Measurements from ENCODE around the gene ZFHX3. TPM values are rescaled to one million over a fixed set of nuclear protein-coding genes. Genes with fewer than 3 reads are reported as not detected.

The ZFHX3 gene
- total and polyA plus RNA-seq, 2 of the 8 experiments (the other 6 are each of a cell fraction or from before 2014, with no cell fraction given), result 0.08 to 0.99 TPM

GRCh38 chr16:72808754-72809153, 239.2 kb downstream of the ZFHX3 start:
- Histone ChIP-seq H2BK120ac (replicated peaks; ENCODE audit: low read depth, low read length) (no peak overlapping the region), H3K4ac (replicated peaks; ENCODE audit: insufficient read length, low read depth, low read length) (no peak overlapping the region), H3K9ac (replicated peaks in 1 of 4; ENCODE audit: extremely low read depth in 1 of 4, low read depth in 3 of 4, low read length in 3 of 4) (no peak overlapping the region), H3K79me2 (ENCODE audit: control insufficient read depth in 1 of 2, insufficient read depth in 2 of 2, low read length in 2 of 2) (no peaks in the 10 kb centered on the region), H2BK15ac (ENCODE audit: low read length) (no peak overlapping the region), H3K23ac (ENCODE audit: insufficient read length) (no peak overlapping the region), H3K56ac (replicated peaks; ENCODE audit: insufficient read length, low read depth, low read length) (no peak overlapping the region), H3K27ac (ENCODE audit: low read depth, low read length) (no peak overlapping the region), H3K27me3 (replicated peaks in 1 of 4; ENCODE audit: control insufficient read depth in 3 of 4, extremely low read depth in 1 of 4, insufficient read depth in 3 of 4, low read length in 3 of 4) (no peaks in the 10 kb centered on the region), H4K5ac (ENCODE audit: insufficient read length, low read depth, low read length) (no peak overlapping the region), H3K18ac (ENCODE audit: extremely low read depth, low read length) (no peak overlapping the region), H3K9me3 (ENCODE audit: insufficient read depth in 2 of 2, low read depth in 1 of 2, low read length in 1 of 2) (no peaks in the 10 kb centered on the region), H2AFZ (ENCODE audit: low read length) (no peak overlapping the region), H4K91ac (replicated peaks; ENCODE audit: insufficient read length, low read length) (no peak overlapping the region), H3K4me2 (ENCODE audit: insufficient read depth in 1 of 2, low read depth in 2 of 2, low read length in 2 of 2) (no peak overlapping the region), H3K79me1 (ENCODE audit: low read depth, low read length) (no peaks in the 10 kb centered on the region), H2BK12ac (ENCODE audit: low read depth, low read length) (no peak overlapping the region), H3K4me1 (replicated peaks in 1 of 4; ENCODE audit: control insufficient read depth in 3 of 4, insufficient read depth in 4 of 4, low read length in 3 of 4) (peaks cover 0 to 5% (median 2%) of the 10 kb centered on the region in 4 experiments; a peak in 3 of 7 replicates), H4K20me1 (replicated peaks in 1 of 2; ENCODE audit: control insufficient read depth in 1 of 2, insufficient read depth in 2 of 2, low read length in 2 of 2) (peaks cover 0 to 2% of the 10 kb centered on the region in 2 experiments), H3K36me3 (ENCODE audit: control insufficient read depth in 2 of 4, insufficient read depth in 4 of 4, low read length in 3 of 4) (no peaks in the 10 kb centered on the region), H2AK5ac (ENCODE audit: low read depth, low read length) (no peak overlapping the region), H2BK5ac (ENCODE audit: low read depth, low read length) (no peak overlapping the region), H3K23me2 (ENCODE audit: low read depth, low read length) (no peaks in the 10 kb centered on the region), H2BK20ac (ENCODE audit: low read length) (no peak overlapping the region), H4K8ac (ENCODE audit: extremely low read depth, insufficient read depth, low read length) (no peak overlapping the region), H3K14ac (ENCODE audit: insufficient read length) (no peak overlapping the region), H3K4me3 (ENCODE audit: extremely low read depth in 1 of 4, insufficient read depth in 2 of 4, low read depth in 3 of 4, low read length in 4 of 4) (no peak overlapping the region)
- ChIA-PET CTCF (ENCODE audit: partially characterized antibody) (no interaction called here), POLR2A (ENCODE audit: partially characterized antibody) (no interaction called here)
- FAIRE-seq (no peak), DNase-seq (ENCODE audit: low read depth in 1 of 2, low spot score in 2 of 2) (no peak)
- 86% methylated on average over 1 of the region's 1 CpG; no CpG with 5 or more reads in 1 of the 2 experiments for WGBS, 2 experiments (ENCODE audit: extremely low coverage in 1 of 2, insufficient coverage in 1 of 2, insufficient read length in 1 of 2, insufficient replicate concordance in 2 of 2, low coverage in 1 of 2, low lambda C conversion rate in 2 of 2, missing lambda C conversion rate in 1 of 2)
- TF ChIP-seq CBX8 (IDR thresholded peaks at IDR 0.05; ENCODE audit: borderline replicate concordance, low read depth, low read length) (no peak), SUZ12 (IDR thresholded peaks at IDR 0.05; ENCODE audit: low read length) (no peak), BCL11A (IDR thresholded peaks at IDR 0.05; ENCODE audit: low read depth in 2 of 2, low read length in 2 of 2) (no peak), RNF2 (IDR thresholded peaks at IDR 0.05; ENCODE audit: borderline replicate concordance, low read depth, low read length, missing control alignments, poor library complexity, severe bottlenecking) (no peak), GABPA (IDR thresholded peaks at IDR 0.05; ENCODE audit: borderline replicate concordance, insufficient read depth, low read length) (no peak), TBP (IDR thresholded peaks at IDR 0.05; ENCODE audit: low read depth, low read length) (no peak), RBBP5 (IDR thresholded peaks at IDR 0.05; ENCODE audit: borderline replicate concordance, low read depth, low read length) (no peak)
